ENCODE data around the gene AGMO. TPM values are rescaled to one million over a fixed set of nuclear protein-coding genes. Genes with fewer than 3 reads are reported as not detected.

The AGMO gene
- total RNA-seq, 1 experiment from 2014 or later: not detected

GRCh38 chr7:15397922-15398760 lies 163.7 kb downstream of the AGMO start:
- H3K27ac ChIP-seq (ENCODE audit: low read depth, low read length): no peak overlapping the region
- no peaks in the 10 kb centered on the region for H3K36me3 ChIP-seq (ENCODE audit: control insufficient read depth in 1 of 2, insufficient read depth in 2 of 2, low read length in 2 of 2)
- peaks cover 2% of the 10 kb centered on the region; the same call in 1 of the 2 replicates for H3K9me2 ChIP-seq (ENCODE audit: insufficient read depth)
- intact Hi-C loops (cut with micrococcal nuclease): no loop called here
- H3K4me3 ChIP-seq (replicated peaks in 1 of 2; ENCODE audit: low read depth in 1 of 2, low read length in 2 of 2): no peak overlapping the region
- RAD21 ChIA-PET (ENCODE audit: low non-redundant PET in 1 of 2, low total read pairs in 2 of 2, uncharacterized antibody in 2 of 2, unreplicated experiment in 2 of 2): no interaction called here
- no TSS peak for BruUV-seq (replicated peaks)
- no peaks in the 10 kb centered on the region for H3K79me2 ChIP-seq (ENCODE audit: insufficient read depth, low read length)
- H3K27me3 ChIP-seq (ENCODE audit: insufficient read depth, low read length): no peaks in the 10 kb centered on the region
- CTCF ChIA-PET: no interaction called here
- H3K4me2 ChIP-seq (ENCODE audit: low read length): no peak overlapping the region
- H2AFZ ChIP-seq (ENCODE audit: low read depth, low read length, poor library complexity, severe bottlenecking): no peak overlapping the region
- TF ChIP-seq EZH2 (IDR thresholded peaks at IDR 0.05) (no peak), JUND (IDR thresholded peaks at IDR 0.05) (no peak), FOSL1 (IDR thresholded peaks at IDR 0.05; ENCODE audit: low read depth) (no peak)
- H4K20me1 ChIP-seq (ENCODE audit: insufficient read depth): no peaks in the 10 kb centered on the region
- H3K9me3 ChIP-seq (ENCODE audit: control insufficient read depth in 1 of 2, insufficient read depth in 1 of 2, low read depth in 1 of 2, low read length in 2 of 2): no peaks in the 10 kb centered on the region
- no peaks in the 10 kb centered on the region for H3K4me1 ChIP-seq (ENCODE audit: control insufficient read depth in 1 of 2, insufficient read depth in 2 of 2, low read length in 2 of 2)
- ATAC-seq (no peak), DNase-seq (ENCODE audit: low read depth, low spot score) (no peak)
- POLR2A ChIA-PET: no interaction called here
- H3K9ac ChIP-seq (ENCODE audit: low read length): no peak overlapping the region

GRCh38 chr7:15397159-15397550 lies 164.7 kb downstream of the AGMO start:
- Histone ChIP-seq H3K4me3 (replicated peaks in 1 of 2; ENCODE audit: low read depth in 1 of 2, low read length in 2 of 2) (no peak overlapping the region), H3K9ac (ENCODE audit: low read length) (no peak overlapping the region), H3K4me1 (ENCODE audit: control insufficient read depth in 1 of 2, insufficient read depth in 2 of 2, low read length in 2 of 2) (no peaks in the 10 kb centered on the region), H4K20me1 (ENCODE audit: insufficient read depth) (no peaks in the 10 kb centered on the region), H3K27me3 (ENCODE audit: insufficient read depth, low read length) (no peaks in the 10 kb centered on the region), H3K9me2 (ENCODE audit: insufficient read depth) (no peaks in the 10 kb centered on the region), H2AFZ (ENCODE audit: low read depth, low read length, poor library complexity, severe bottlenecking) (no peak overlapping the region), H3K36me3 (ENCODE audit: control insufficient read depth in 1 of 2, insufficient read depth in 2 of 2, low read length in 2 of 2) (no peaks in the 10 kb centered on the region), H3K4me2 (ENCODE audit: low read length) (no peak overlapping the region), H3K27ac (ENCODE audit: low read depth, low read length) (no peak overlapping the region), H3K9me3 (ENCODE audit: control insufficient read depth in 1 of 2, insufficient read depth in 1 of 2, low read depth in 1 of 2, low read length in 2 of 2) (no peaks in the 10 kb centered on the region), H3K79me2 (ENCODE audit: insufficient read depth, low read length) (no peaks in the 10 kb centered on the region)
- BruUV-seq (replicated peaks): no TSS peak
- no peak for DNase-seq (ENCODE audit: low read depth, low spot score)
- intact Hi-C loops (cut with micrococcal nuclease): no loop called here
- POLR2A ChIA-PET: no interaction called here
- no peak for ATAC-seq
- TF ChIP-seq MAX (IDR thresholded peaks at IDR 0.05): no peak
- RAD21 ChIA-PET (ENCODE audit: low non-redundant PET in 1 of 2, low total read pairs in 2 of 2, uncharacterized antibody in 2 of 2, unreplicated experiment in 2 of 2): no interaction called here
- CTCF ChIA-PET: no interaction called here
